Measurements from ENCODE around the gene TMEM45A.
"Not testable (repeated sequence)": the region's sequence is repeated elsewhere in the genome, so short reads cannot be mapped to it uniquely, and the experiment has no call there.

TMEM45A gene

DNA sequence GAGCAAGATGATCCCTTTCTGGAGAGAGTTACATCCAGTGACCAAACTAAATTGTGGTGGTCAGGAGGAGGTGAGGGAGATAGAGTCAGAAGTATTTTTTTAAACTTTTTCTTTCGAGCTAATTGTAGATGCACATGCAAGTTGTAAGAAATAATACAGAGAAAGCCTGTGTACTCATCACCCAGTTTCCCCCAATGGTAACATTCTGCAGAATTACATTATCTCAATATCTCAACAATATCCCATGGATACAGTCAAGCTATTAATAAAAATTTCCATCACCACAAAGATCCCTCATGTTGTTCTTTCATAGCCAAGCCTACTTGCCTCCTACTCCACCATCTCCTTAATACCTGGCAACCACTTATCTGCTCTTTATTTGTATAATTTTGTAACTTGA, 3.3 kb upstream of the TMEM45A start:
- TF ChIP-seq, protein P1, sequence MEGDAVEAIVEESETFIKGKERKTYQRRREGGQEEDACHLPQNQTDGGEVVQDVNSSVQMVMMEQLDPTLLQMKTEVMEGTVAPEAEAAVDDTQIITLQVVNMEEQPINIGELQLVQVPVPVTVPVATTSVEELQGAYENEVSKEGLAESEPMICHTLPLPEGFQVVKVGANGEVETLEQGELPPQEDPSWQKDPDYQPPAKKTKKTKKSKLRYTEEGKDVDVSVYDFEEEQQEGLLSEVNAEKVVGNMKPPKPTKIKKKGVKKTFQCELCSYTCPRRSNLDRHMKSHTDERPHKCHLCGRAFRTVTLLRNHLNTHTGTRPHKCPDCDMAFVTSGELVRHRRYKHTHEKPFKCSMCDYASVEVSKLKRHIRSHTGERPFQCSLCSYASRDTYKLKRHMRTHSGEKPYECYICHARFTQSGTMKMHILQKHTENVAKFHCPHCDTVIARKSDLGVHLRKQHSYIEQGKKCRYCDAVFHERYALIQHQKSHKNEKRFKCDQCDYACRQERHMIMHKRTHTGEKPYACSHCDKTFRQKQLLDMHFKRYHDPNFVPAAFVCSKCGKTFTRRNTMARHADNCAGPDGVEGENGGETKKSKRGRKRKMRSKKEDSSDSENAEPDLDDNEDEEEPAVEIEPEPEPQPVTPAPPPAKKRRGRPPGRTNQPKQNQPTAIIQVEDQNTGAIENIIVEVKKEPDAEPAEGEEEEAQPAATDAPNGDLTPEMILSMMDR (conservative IDR thresholded peaks at IDR 0.05), result no peak
- H3K27ac ChIP-seq, result no peak overlapping the region

DNA sequence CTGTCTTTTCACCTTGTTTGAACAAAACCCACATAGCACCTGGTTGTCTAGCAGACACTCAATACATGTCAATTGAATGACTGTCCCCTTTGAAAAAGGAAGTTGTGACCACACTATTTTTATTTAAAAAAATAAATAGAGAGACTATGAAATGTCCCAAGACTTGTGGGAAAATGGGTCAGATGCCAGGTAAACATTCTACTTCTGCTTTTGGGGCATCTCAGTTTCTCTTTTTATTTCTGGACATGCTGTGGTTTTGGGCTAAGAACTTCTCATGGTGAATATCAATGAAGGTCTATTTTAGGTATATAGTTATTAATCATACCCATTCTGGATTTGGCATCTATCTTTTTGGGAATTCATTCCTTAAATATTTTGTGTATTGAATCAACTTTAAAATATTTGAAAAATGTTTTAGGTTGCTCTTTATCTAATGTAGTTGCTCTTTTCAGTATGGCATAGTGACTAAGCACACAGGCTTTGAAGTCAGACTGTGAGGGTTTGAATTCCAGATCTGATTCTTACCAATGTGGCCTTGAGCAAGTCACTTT, 4.4 kb downstream of the TMEM45A start:
- TF ChIP-seq, protein P1 (conservative IDR thresholded peaks at IDR 0.05), result no peak
- no peak overlapping the region for H3K27ac ChIP-seq

DNA sequence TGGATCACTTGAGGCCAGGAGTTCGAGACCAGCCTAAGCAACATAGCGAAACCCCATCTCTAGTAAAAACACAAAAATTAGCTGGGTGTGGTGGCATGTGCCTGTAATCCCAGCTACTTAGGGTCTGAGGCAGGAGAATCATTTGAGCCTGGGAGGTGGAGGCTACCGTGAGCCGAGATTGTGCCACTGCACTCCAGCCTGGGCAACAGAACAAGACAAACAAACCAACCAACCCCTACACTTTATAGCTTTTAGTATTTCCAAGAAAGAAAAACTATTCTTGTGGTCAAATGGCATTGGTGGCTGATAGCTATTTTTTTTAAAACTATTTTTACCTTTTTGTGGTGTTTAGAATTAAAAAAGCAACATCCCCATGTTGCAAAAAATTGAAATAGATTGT, 7.2 kb downstream of the TMEM45A start:
- TF ChIP-seq, protein P1 (conservative IDR thresholded peaks at IDR 0.05), result no peak
- H3K27ac ChIP-seq, result no peak overlapping the region

DNA sequence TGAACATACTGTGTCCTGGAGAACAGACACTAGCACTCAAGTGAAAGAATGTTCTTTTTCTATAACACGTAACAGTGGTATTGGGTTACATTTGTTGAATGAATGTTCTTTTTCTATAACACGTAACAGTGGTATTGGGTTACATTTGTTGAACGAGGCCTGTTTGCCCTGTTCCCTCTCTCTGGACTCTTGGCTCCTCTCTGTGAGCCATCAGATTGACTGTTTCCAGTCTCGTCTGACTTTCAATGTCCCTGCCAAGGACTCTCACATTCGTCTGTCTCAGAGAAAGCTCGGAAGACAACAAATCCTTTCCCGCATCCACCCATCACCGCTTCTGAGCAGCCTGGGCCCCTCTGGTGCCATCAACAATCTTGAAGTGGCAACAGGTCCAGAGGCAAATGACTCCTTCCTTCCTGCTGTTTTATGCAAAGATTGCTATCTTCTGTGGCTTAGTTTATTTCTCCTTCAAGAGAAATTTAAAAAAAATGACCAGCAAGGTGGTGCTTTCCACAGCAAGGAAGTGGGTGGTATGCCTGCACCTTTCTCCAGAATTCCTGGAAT, 8.0 kb downstream of the TMEM45A start:
- TF ChIP-seq, protein P1 (conservative IDR thresholded peaks at IDR 0.05), result no peak

DNA sequence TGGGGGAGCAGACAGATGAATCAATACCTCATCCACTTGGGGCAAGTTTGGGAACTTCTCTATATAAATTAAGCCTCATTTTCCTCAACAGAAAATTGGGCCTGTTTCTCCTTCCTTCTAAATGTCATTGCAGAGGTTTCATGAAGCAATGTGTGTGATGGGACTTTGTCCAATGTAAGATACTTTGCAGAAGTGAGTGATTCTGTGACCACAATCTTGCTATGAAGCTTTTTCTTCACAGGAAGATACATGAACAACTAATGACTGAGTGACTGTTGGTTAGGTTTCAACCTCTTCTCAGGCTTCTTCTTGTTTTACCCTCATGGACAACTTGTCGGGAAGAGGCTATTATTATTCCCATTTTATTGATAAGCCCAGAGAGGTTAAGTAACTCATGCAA, 11.0 kb downstream of the TMEM45A start:
- TF ChIP-seq, protein P1 (conservative IDR thresholded peaks at IDR 0.05), result no peak
- H3K27ac ChIP-seq, result no peak overlapping the region

More for the DNA sequence above, 8.0 kb downstream of the TMEM45A start:
- H3K27ac ChIP-seq, result no peak overlapping the region

DNA sequence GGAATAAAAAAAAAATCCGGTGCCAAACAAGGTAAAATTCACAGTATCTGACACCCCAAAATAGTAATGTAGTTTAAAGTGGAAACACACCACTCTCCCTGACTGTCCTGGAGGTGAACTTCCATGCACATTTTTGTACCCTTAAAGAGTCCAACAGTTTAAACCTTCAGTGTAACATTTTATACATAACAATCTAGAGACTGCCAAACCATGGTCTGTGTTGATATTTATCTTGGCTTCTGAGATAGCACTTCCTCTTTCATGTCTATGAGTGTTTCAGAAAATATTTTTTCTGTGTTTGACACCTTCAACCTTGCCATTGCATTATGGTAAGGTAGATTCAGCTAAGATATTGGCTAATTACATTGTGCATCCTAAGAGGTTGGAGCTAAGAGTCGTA, 13.9 kb downstream of the TMEM45A start:
- H3K27ac ChIP-seq, result no peak overlapping the region
- TF ChIP-seq, protein P1 (conservative IDR thresholded peaks at IDR 0.05), result no peak

DNA sequence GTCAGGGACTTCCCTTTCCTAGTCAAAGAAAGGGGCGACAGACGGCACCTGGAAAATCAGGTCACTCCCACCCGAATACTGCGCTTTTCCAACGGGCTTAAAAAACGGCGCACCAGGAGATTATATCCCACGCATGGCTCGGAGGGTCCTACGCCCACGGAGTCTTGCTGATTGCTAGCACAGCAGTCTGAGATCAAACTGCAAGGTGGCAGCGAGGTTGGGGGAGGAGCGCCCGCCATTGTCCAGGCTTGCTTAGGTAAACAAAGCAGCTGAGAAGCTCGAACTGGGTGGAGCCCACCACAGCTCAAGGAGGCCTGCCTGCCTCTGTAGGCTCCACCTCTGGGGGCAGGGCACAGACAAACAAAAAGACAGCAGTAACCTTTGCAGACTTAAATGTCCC, 17.4 kb downstream of the TMEM45A start:
- not testable (repeated sequence) for H3K27ac ChIP-seq

DNA sequence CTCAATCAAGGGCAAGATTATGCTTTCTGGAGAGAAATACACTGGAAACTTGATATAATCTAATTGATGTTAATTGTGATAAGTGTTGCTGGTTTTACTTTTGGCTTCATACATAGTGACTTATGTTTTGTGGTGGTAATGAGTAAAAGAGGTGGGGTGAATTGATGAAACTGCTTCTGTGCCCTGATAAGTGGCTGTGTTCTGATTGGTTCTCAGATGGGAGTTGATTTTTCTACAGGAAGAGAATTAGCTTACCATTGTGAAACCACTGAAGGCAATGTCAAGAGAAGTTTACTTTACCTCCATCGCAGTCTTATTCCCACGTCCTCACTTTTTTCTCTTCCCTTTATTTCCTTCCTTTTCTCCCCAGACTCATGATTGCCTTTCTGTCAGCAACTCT, 23.8 kb downstream of the TMEM45A start:
- no peak overlapping the region for H3K27ac ChIP-seq
- TF ChIP-seq, protein P1 (conservative IDR thresholded peaks at IDR 0.05), result no peak

Data from VCaP (cell line).